Measurements from ENCODE around the gene IFT122. TPM values are rescaled to one million over a fixed set of nuclear protein-coding genes. Genes with fewer than 3 reads are reported as not detected.

The IFT122 gene
- total and polyA plus RNA-seq, 10 donors: 5.2 to 31.3 (median 18.1) TPM

DNA sequence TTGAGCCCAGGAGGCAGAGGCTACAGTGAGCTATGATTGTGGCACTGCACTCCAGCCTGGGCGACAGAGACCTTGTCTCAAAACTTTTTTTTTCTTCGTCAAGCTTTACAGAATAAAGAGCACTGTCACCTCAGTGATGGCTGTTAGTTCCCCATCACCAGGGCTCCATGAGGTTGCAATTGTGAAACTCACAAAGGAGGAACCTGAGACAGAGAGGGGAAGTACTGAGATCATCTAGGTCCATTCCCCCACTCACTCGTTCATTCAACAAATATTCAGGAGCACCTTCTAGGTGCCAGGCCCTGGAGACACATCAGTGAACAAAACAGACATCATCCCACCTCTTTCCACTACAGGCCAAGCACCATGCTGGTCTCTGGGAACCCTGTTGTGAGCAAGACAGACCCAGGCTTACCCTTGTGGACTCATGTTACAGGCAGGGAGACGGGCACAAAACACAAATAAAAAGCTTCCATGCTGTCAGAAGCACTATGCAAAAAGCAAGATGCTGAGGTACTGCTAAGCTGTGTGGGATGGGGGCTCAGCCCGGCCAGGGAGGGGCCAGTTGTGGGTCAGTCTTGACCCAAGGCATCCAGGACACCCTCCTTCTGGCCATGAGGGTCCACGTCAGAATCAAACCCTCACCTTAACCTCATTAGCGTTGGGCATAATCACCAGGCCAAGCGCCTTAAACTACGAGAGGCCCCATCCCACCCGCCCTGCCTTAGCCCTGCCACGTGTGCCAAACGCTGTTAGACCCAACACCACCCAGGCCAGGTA lies 86.3 kb downstream of the IFT122 start:
- H3K27ac ChIP-seq: peak overlapping the region in 7 of 8 donors; percentile 58 to 82 (median 70)
- H3K4me3 ChIP-seq: peak overlapping the region in 1 of 8 donors; percentile 38
- no peak for DNase-seq
- 71 to 78% (median 72%) methylated on average over 12 of the region's 12 CpGs for WGBS, 5 donors
- TF ChIP-seq POLR2AphosphoS5 (IDR thresholded peaks at IDR 0.05): peak in 1 of 3 donors; percentile 40
- TF ChIP-seq, protein P1, sequence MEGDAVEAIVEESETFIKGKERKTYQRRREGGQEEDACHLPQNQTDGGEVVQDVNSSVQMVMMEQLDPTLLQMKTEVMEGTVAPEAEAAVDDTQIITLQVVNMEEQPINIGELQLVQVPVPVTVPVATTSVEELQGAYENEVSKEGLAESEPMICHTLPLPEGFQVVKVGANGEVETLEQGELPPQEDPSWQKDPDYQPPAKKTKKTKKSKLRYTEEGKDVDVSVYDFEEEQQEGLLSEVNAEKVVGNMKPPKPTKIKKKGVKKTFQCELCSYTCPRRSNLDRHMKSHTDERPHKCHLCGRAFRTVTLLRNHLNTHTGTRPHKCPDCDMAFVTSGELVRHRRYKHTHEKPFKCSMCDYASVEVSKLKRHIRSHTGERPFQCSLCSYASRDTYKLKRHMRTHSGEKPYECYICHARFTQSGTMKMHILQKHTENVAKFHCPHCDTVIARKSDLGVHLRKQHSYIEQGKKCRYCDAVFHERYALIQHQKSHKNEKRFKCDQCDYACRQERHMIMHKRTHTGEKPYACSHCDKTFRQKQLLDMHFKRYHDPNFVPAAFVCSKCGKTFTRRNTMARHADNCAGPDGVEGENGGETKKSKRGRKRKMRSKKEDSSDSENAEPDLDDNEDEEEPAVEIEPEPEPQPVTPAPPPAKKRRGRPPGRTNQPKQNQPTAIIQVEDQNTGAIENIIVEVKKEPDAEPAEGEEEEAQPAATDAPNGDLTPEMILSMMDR (IDR thresholded peaks at IDR 0.05 in 8 of 11, conservative IDR thresholded peaks at IDR 0.05 in 3 of 11): no peak
- no peaks in the 10 kb centered on the region for H3K9me3 ChIP-seq
- no peaks in the 10 kb centered on the region for H3K36me3 ChIP-seq
- intact Hi-C loops (cut with DNase I; ENCODE audit: low total_unique reads): no loop called here
- no peaks in the 10 kb centered on the region for H3K27me3 ChIP-seq (replicated peaks in 1 of 7)
- peaks cover 0 to 32% (median 14%) of the 10 kb centered on the region in 6 donors for H3K4me1 ChIP-seq

DNA sequence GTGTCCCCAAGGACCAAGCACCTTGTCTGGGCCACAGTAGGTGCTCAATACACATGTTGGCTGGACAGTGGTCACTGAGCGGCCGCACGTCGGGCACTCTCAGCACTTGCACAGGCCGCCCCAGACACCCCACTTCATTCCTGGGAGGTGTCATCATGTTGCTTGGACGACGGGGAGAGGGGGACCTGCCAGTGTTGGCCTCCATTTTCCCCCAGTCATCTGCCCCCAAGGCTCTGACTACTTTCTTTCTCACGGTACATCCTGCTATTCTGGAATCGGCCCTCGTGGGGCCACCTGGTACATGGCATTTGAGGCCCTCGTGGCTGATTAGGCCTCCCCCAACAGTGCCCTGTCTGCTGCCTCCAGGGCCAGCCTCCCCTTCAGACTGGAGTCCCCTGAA lies 87.2 kb downstream of the IFT122 start:
- DNase-seq: peak; percentile 67
- Histone ChIP-seq H3K9me3 (no peaks in the 10 kb centered on the region), H3K4me3 (no peak overlapping the region), H3K4me1 (peaks cover 0 to 32% (median 14%) of the 10 kb centered on the region in 6 donors), H3K27ac (peak overlapping the region in 1 of 8 donors; percentile 82), H3K36me3 (no peaks in the 10 kb centered on the region), H3K27me3 (replicated peaks in 1 of 7) (no peaks in the 10 kb centered on the region)
- TF ChIP-seq POLR2AphosphoS5 (IDR thresholded peaks at IDR 0.05) (no peak), POLR2A (IDR thresholded peaks at IDR 0.05) (no peak)
- TF ChIP-seq, protein P1 (IDR thresholded peaks at IDR 0.05 in 8 of 11, conservative IDR thresholded peaks at IDR 0.05 in 3 of 11): no peak
- WGBS, 5 donors: 91 to 95% (median 94%) methylated on average over 11 of the region's 11 CpGs
- intact Hi-C loops (cut with DNase I; ENCODE audit: low total_unique reads): no loop called here

DNA sequence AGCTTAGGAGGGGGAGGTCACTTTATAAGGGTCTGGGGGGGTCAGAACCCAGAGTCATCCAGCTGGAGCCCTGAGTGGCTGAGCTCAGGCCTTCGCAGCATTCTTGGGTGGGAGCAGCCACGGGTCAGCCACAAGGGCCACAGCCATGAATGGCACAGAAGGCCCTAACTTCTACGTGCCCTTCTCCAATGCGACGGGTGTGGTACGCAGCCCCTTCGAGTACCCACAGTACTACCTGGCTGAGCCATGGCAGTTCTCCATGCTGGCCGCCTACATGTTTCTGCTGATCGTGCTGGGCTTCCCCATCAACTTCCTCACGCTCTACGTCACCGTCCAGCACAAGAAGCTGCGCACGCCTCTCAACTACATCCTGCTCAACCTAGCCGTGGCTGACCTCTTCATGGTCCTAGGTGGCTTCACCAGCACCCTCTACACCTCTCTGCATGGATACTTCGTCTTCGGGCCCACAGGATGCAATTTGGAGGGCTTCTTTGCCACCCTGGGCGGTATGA lies 88.6 kb downstream of the IFT122 start, which contains the start of gene RHO:
Gene RHO (plus strand): TSS at position 51 of the 512 bp plus-strand sequence. CDS start 95 bp downstream, at position 146.
- Histone ChIP-seq H3K27me3 (replicated peaks in 1 of 7) (no peaks in the 10 kb centered on the region), H3K36me3 (no peaks in the 10 kb centered on the region), H3K4me3 (no peak within 1 kb of the TSS), H3K4me1 (peaks cover 0 to 32% (median 14%) of the 10 kb centered on the region in 6 donors), H3K27ac (no peak within 1 kb of the TSS), H3K9me3 (no peaks in the 10 kb centered on the region)
- peak; percentile 63 for DNase-seq
- intact Hi-C loops (cut with DNase I; ENCODE audit: low total_unique reads): no loop called here
- WGBS, 5 donors: 83 to 96% (median 92%) methylated on average over 13 to 18 of the region's 18 CpGs
- no peak for TF ChIP-seq POLR2AphosphoS5 (IDR thresholded peaks at IDR 0.05)
- no peak for TF ChIP-seq POLR2A (IDR thresholded peaks at IDR 0.05)
- TF ChIP-seq, protein P1 (IDR thresholded peaks at IDR 0.05 in 8 of 11, conservative IDR thresholded peaks at IDR 0.05 in 3 of 11): no peak

Data from spleen (tissue), 11 donors.